NCI-H2107 (cell line): ENCODE measurements around the gene PPP1R37.

Experiments
- DNase-seq: peaks from one replicate; lab custom pipeline; 2025; lab: John Stamatoyannopoulos, UW

The PPP1R37 gene

DNA sequence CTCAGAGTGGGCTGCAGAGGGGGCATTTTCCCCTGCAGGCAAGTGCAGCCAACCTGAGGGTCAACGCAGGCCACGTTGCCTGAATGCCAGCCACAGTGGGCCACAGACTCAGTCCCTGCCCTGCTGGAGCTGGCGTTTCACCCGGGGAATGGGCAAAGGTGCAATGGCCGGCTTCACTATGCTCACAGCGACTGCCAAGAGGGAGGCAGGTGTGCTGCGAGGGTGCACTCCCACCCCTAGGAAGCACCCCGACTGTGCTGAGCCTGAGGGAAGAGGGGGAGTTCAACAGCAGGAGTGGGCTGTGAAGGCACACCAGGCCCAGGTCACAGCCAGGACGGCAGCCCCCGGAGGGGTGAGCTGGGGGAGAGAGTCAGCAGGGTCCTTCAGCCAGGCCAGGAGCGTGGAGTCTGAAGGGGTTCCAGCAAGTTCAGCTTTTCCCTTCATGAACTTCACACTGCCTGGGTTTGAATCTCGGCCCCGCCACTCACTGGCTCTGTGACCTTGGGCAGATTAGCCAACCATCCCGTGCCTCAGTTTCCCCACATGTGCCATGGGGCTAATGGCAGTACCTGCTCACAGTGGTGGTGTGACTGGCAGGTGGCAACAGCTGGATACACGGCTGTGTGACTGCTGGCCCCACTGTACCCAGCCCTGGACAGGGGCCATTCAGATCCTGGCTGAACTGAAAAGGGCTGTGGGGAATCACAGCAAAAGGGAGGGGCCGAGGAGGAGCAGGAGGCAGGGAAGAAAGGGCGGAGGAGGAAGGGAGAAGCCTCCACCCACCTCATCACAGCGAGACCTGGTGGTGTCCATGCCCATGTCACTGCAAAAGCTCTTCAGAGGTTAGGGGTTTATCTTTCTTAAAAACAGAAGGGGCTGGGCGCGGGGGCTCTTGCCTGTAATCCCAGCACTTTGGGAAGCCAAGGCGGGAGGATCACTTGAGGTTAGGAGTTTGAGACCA, 77.4 kb downstream of the PPP1R37 start:
- no peak for DNase-seq

DNA sequence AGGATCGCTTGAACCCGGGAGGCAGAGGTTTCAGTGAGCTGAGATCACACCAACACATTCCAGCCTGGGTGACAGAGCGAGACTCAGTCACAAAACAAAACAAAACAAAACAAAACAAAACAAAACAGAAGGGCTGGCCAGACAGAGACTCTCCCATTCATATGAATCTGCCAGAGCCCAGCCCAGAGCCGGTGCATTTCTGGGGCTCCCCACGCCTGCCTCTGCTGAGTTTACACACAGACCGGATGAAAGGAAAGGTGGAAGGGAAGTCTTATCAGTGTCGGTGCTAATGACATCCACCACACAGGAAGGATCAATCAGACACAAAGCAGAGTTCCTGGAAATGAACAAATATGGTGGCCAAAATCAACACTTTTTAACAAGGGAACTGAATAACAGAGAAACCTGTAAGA, 78.2 kb downstream of the PPP1R37 start:
- no peak for DNase-seq

DNA sequence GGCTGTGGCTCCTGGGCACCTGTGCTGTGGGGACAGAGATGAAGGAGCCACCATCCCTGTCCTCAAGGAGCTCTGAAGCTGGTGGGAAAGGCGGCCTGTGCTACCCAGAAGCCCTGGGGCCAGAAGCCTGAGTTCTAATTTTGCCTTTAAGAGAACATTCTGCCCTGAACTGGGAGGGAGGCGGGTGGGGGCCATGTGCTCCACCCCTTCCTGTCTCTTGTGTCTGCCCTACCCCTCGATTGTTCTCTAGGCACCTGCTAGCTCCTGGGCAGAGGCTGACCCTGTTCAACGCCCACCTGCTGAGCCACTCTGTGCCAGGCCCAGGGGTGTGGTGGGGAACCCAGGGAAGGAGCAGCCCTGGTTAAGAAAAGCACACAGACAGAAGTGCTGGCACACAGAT, 79.2 kb downstream of the PPP1R37 start:
- no peak for DNase-seq

DNA sequence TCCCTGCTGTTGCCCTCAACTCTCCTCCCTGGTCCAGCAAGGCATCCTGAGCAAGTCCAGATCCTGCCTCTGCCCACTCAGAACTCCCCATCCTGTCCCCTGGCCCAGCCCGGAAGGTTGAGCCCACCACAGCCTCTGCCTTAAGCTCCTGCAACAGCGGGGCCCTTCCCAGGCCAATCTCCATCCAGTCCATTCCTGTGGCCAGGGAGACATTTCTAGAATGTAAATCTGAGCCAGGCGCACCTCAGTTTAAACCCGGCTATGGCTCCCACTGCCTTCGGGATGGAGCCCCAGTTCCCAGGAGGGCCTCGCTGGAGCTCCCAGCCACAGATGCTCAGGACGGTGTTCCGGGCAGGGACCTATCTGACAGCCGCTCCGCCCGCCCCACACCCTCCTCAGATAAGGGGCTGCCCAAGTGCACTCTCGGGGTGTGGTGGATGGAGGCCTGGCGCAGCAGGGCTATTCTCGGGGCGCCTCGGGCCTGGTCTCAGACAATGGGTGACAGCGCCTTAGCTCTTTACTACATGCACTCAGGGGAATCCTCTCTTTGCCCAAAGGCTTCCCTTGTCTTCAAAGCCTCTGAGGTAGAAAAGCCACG, 79.7 kb downstream of the PPP1R37 start:
- DNase-seq, result no peak

DNA sequence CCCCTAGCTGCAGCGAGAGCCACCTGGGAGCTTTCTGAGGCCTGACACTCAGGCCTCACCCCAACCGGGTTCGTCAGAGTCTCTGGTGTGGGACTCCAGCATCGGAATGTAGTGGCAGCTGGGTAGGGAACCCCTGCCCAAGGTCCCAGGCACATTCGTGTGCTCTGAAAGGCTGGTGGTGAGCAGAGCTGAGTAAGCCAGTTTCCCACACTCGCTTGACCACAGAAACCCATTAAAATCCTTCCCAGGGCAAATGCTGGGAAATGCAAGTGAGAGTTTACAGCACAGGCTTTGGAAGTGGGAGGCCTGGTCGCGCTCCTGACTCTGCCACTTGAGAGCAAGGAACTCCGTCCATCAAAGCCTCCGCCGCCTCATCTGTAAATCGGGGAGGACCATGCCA, 80.8 kb downstream of the PPP1R37 start:
- DNase-seq, result no peak

DNA sequence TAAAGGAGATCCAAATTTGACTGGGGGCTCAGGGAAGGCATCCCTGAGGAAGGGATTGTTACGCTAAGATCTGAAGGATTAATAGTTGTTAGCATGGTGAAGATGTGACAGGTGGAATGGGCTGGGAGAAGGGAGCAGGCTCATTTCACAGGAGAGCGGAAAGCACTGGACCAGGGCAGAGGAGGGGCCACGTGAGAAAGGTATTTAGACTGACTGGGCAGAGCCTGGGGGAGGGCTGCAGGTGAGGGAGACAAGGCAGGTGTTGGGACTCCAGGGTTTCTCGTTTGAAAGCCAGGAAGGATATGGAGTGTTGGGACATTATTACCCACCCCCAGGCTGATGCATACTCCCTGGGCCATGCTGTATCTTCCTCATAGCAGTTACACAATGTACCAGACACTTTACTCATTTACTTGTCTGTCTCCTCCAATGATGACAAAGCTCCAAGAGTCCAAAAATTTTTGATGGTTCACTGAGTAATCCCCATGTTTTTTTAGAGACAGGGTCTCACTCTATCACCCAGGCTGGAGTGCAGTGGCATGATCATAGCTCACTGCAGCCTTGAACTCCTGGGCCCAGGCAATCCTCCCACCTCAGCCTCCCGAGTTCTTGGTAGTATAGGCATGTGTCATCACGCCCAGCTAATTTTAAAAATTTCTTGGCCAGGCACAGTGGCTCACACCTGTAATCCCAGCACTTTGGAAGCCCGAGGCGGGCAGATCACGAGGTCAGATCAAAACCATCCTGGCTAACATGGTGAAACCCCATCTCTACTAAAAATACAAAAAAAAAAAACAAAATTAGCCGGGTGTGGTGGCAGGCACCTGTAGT, 82.8 kb downstream of the PPP1R37 start:
- no peak for DNase-seq

DNA sequence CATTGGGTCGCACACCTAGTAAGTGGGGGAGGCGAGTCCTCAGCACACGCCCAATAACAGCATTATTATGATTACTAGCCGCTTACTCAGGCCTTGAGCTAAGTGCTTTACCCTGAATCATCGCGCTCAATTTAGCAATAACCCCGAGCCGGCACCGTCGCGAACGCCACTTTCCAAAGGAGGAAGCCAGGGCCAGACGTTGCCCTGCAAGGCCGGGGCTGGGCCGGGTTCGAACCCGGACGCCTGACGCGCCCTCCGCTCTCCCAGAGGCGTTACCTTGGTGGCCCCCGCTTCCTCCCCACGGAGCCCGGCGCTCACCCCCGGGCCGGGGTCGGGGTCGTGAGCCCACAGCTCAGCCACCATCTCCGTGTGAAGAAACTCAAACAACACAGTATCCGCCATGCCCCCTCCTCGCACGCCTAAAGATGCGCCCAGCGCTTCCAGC, 84.9 kb downstream of the PPP1R37 start, which contains the start of gene TRAPPC6A:
TRAPPC6A (minus strand) TSS at position 421 of the 445 bp plus-strand sequence; CDS start at position 402, 19 bp downstream.
- no peak for DNase-seq

DNA sequence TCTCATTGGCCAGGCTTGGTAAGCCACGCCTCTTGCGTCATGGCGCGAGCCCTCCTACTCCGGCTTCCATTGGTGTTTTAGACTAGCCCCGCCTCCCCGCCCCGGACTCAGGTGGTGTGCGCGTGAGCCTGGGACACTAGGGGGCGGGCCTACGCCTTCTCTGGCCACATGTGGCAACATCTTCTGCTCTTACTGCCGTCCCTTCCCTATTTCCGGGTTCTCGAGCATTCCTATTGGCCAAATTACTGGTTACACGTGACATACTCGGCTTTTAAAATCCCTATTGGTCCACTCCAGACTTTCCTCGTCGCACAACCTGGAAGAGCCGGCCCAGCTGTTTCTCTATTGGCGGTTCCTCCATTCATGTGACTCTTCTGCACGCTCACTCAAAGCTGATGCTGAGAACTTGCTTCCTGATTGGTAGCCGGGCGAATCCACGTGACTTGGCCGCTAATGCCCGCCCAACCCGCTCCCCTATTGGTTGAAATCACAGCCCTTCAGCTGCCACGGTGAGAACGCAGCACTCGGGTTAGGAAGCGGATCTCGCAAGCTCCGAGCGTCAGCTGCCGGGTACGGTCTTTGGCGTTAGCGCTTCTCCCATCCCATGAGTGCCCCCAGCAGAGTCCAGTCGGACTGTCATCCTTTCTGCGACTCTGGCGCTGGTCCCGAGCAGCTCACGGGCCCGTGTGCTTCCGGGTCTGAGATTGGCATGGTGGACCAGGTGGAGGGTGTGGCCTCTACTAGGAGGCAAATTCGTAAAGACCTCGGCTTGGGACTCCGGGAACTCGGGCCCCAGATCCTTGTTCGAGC, 85.5 kb downstream of the PPP1R37 start, which contains the start of gene BLOC1S3:
BLOC1S3 (plus strand) TSS at position 523 of the 810 bp plus-strand sequence. CDS start 513 bp downstream, outside the sequence.
- DNase-seq, result peak; percentile 97

DNA sequence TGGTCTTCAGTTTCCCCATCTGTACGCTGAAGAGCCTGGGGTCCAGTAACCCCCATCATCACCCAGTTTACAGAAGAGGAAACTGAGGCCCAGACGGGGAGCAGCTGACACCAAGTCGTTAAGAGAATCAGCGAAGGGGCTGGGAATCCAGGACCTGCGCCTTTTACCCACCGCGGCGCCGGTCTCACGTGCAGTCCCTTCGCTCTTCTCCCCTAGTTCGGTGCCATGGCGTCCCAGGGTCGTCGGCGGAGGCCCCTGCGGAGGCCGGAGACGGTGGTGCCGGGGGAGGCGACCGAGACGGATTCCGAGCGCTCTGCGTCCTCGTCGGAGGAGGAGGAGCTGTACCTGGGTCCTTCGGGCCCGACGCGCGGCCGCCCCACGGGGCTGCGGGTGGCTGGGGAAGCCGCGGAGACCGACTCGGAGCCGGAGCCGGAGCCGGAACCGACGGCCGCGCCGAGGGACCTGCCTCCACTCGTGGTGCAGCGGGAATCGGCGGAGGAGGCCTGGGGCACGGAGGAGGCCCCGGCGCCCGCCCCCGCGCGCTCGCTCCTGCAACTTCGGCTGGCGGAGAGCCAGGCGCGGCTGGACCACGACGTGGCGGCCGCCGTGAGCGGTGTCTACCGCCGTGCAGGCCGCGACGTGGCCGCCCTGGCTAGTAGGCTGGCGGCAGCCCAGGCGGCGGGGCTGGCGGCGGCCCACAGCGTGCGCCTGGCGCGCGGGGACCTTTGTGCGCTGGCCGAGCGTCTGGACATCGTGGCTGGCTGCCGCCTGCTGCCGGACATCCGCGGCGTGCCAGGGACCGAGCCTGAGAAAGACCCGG, 86.3 kb downstream of the PPP1R37 start:
- DNase-seq, result no peak

DNA sequence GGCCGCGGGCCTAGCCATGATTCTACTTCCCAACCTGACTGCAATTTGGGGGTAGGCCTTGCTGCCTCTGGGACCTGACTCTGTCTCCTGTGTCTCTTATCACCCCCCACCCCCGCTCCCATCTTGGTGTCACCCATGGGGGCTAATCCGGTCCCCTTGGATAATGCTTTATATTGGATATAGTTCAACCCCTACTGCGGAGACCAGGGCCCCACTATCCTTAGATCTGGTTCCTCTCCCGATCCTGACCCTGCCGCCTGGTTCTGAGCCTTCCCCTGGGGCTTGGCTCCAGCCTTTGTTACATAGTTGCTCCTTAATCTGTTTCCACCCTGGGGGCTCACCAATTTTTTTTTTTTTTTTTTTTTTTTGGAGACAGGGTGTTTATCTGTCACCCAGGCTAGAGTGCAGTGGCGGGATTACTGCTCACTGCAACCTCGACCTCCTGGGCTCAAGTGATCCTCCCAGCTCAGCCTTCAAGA, 87.0 kb downstream of the PPP1R37 start:
- no peak for DNase-seq

DNA sequence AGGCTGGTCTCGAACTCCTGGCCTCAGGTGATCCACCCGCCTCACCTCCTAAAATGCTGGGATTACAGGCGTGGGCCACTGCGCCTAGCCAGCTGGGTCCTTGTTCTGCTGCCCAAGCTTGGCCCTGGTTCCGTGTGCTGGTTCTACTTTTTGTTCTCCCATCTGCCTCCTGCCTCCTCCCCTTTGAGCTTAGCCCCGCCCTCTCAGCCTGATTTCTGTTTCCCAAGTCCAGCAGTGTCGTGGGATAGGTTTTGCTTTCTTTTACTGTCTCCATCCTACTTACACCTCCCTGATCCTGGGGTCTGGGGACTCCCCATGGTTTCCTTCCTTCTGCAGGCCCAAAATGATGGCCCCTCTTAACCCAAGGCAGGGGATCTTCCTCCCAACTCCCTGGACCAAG, 88.0 kb downstream of the PPP1R37 start:
- no peak for DNase-seq

DNA sequence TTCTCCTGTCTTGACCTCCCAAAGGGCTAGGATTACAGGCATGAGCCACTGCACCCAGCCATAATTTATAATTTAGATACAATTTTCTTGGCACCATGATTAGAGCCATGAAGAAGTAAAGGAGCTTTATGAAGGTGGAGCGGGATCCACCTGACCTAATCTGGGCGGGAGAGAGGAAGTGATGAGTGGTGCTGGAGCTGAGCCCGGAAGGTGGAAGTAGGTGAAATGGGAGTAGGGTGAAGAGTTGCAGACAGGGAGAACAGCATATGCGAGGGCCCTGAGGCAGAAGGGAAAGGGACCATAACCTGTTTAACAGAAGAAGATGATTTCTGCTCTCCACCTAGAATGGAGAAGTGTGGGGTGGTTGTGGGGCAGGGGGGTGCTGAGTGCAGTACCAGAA, 89.8 kb downstream of the PPP1R37 start:
- no peak for DNase-seq

DNA sequence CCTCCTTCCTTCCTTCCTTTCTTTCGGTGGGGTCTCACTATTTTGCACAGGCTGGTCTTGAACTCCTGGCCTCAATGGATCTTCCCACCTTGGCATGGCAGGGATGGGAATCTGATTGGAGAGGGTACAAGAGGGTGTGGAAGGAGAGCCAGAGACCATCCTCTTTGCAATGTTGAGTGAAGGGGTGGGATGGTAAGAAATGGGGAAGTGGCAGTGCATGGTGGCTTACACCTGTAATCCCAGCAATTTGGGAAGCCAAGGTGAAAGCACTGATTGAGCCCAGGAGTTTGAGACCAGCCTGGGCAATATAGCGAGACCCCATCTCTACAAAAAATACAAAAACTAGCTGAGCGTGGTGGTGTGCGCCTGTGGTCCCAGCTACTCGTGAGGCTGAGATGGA, 91.1 kb downstream of the PPP1R37 start:
- DNase-seq, result no peak

DNA sequence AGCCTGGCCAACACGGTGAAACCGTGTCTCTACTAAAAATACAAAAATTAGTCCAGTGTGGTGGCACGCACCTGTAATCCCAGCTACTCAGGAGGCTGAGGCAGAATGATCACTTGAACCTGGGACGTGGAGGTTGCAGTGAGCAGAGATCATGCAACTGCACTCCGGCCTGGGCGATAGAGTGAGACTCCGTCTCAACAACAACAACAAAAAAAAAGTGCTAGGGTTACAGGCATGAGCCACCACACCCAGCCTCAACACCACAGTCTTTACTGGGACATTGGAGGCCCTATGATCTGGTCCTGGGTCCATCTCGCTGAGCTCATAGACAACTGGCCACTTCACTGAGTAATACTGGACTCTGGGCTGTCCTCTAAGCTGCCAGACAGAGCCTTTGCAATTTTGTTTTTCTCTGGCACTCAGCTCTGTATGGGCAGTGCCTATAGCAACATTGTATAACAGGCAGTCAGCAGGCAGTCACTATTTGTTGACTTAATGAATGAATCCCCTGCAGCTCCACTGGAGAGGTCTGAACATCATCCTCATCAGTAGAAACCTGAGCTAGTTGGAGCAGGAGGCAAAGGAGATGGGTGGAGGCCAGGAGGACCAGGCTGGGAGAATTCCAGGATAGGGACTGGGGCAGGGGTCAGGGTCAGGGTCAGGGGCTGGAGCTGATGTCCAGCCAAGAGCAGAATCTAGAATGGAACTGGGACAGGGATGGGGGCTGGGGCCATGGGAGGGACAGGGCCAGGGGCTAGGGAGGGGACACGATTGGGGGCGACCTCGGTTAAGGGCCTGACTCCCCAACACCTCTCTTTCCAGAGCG, 93.7 kb downstream of the PPP1R37 start:
- DNase-seq, result no peak

DNA sequence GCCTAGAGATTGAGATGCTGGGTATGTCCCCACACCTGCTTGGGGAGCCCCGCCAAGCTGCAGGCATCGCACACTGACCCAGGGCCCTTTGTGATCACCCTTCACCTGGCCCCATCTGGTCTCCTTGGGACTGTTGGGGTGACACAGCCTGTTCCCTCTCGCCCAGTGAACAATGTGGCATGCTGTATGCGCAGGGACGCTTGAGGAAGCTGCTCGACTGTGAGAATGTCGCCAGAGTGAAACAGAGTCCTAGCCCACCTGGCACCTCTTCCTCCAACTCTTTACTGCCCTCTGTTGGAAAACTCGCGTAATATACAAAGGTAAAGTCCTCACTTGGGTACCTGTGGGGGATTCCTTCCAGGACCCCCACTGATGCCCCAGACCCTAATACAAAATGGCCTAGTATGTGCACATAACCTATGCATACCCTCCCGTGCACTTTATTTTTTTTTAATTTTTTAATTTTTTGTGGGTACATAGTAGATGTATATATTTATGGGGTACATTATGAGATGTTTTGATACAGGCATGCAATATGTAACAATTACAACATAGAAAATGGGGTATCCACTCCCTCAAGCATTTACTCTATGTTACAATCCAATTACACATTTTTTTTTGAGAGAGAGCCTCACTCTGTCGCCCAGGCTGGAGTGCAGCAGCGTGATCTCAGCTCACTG, 94.6 kb downstream of the PPP1R37 start:
- DNase-seq, result no peak

DNA sequence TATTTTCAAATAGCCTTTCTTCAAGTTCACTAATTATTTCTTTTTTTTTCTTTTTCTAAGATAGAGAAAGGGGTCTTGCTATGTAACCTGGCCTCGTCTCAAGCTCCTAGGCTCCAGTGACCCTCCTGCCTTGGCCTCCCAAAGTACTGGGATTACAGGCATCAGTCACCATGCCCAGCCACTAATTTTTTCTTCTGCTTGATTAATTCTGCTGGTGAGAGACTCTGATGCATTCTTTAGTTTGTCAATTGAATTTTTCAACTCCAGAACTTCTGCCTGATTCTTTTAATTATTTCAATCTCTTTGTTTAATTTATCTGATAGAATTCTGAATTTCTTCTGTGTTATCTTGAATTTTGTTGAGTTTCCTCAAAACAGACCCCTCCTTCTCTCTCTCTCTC, 97.0 kb downstream of the PPP1R37 start:
- DNase-seq, result no peak

DNA sequence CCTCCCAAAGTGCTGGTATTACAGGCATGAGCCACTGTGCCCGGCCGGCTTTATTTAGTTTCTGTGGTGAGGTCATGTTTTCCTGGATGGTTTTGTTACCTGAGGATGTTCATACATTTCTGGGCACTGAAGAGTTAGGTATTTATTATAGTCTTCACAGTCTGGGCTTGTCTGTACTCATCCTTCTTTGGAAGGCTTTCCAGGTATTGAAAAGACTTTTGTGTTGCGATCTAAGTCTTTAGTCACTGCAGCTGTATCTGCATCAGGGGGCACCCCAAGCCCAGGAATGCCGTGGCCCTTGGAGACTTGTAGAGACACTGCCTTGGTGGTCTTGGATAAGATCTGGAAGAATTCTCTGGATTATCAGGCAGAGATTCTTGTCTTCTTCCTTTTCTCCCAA, 98.4 kb downstream of the PPP1R37 start:
- no peak for DNase-seq

DNA sequence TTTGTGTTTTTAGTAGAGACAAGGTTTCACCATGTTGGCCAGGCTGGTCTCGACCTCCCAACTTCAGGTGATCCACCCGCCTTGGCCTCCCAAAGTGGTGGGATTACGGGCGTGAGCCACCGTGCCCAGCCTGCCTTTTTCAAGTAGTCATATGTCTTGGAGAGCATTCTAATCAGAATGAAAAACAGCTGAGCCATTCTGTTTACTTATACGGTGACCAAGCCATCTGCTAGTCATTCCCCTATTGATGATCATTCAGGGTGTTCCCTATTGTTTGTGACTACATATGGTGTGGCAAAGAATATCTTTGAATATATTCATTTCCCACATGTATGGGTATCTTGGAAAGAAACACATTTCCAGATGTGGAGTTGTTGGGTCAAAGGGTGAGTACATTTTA, 102.8 kb downstream of the PPP1R37 start:
- no peak for DNase-seq
